C4-2B (cell line): ENCODE measurements around the gene RAPGEF1.
"Not testable (repeated sequence)": the region's sequence is repeated elsewhere in the genome, so short reads cannot be mapped to it uniquely, and the experiment has no call there.

Experiments used
- H3K27ac ChIP-seq: fragments of 450-650 bp; 2 replicates; pipeline ENCODE4 v1.5.1; 2017
- CTCF ChIP-seq: fragments of 450-650 bp; conservative IDR thresholded peaks from 2 replicates; pipeline ENCODE4 v1.5.1; 2017; ENCODE audit warnings: mild to moderate bottlenecking
- ZFX ChIP-seq: fragments of 450-650 bp; IDR thresholded peaks from 2 replicates; pipeline ENCODE4 v1.6.1; 2017

Gene RAPGEF1

GRCh38 chr9:131762356-131762932, 22.6 kb upstream of the RAPGEF1 start:
- H3K27ac ChIP-seq: no peak overlapping the region
- TF ChIP-seq ZFX (no peak), CTCF (peak; percentile 96)

- no peak overlapping the region for H3K27ac ChIP-seq
- TF ChIP-seq CTCF: no peak
- TF ChIP-seq ZFX: no peak
Measured at GRCh38 chr9:131759017-131759647, 19.3 kb upstream of the RAPGEF1 start.

DNA sequence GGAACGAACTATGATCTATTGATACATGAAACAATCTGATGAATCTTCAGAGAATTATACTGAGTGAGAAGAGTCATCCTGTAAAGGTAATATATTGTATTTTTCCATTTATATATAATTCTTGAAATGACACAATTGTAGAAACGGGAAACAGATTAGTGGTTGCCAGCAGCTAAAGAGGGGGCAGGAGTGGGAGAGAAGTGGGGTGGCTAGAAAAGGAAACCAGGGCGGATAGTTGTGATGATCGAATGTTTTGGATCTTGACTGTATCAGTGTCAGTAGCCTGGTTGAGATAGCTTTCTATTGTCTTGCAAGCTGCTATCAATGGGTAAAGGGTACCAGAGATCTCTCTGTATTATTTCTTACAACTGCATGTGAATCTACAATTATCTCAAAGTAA, 17.7 kb upstream of the RAPGEF1 start:
- no peak overlapping the region for H3K27ac ChIP-seq

GRCh38 chr9:131755541-131756198, 15.8 kb upstream of the RAPGEF1 start:
- no peak overlapping the region for H3K27ac ChIP-seq
- no peak for TF ChIP-seq ZFX
- peak; percentile 88 for TF ChIP-seq CTCF

More for the DNA sequence above, 17.7 kb upstream of the RAPGEF1 start:
- TF ChIP-seq ZFX (no peak), CTCF (no peak)

GRCh38 chr9:131754846-131755245, 15.0 kb upstream of the RAPGEF1 start:
- TF ChIP-seq ZFX (no peak), CTCF (no peak)

DNA sequence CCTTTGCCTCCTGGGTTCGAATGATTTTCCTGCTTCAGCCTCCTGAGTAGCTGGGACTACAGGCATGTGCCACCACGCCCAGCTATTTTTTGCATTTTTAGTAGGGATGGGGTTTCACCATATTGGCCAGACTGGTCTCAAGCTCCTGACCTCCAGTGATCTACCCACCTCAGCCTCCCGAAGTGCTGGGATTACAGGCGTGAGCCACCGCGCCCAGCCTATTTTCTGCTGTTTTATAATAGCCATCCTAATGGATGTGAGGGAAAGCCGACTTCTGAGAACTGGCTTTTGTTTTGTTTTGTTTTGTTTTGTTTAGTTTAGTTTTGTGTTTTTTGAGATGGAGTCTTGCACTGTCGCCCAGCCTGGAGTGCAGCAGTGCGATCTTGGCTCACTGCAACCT, 13.9 kb upstream of the RAPGEF1 start:
- H3K27ac ChIP-seq: not testable (repeated sequence)

More at GRCh38 chr9:131754846-131755245, 15.0 kb upstream of the RAPGEF1 start:
- peak overlapping the region; percentile 1; the same call in 1 of the 2 replicates for H3K27ac ChIP-seq

- no peak for TF ChIP-seq CTCF
- no peak for TF ChIP-seq ZFX
- H3K27ac ChIP-seq: no peak overlapping the region
Measured at GRCh38 chr9:131752231-131752884, 12.5 kb upstream of the RAPGEF1 start.
